Gastrocnemius medialis (tissue), 4 donors: ENCODE results near the gene ZBTB1. TPM values are rescaled to one million over a fixed set of nuclear protein-coding genes. Genes with fewer than 3 reads are reported as not detected.

Experiments
- total RNA-seq, 4 donors: library from RNA; depleted of rRNA; stranded (reverse); fragments of >200 nt; gene quantifications; one replicate each; pipeline versions ENCODE4 v1.1.0 to v1.2.3, GENCODE V29; 2016

The ZBTB1 gene
- total RNA-seq, 4 donors from 2014 or later = 36.9 to 49.2 (median 38.0) TPM

Other genes starting within 250 kb of the ZBTB1 start
- under 1 TPM in 1 of 4 donors, not detected in 3; 0.51 TPM for gene ESR2, start 210.4 kb upstream of the ZBTB1 start, total RNA-seq
- 10 to 100 TPM; 36.2 to 68.7 (median 42.0) TPM for gene MTHFD1, start 116.4 kb upstream of the ZBTB1 start, total RNA-seq
- gene AKAP5, start 39.3 kb upstream of the ZBTB1 start, total RNA-seq = under 1 TPM; 0.04 to 0.87 (median 0.42) TPM
- 10 to 100 TPM in 2 of 4 donors, 1 to 10 TPM in 2; 6.9 to 13.7 (median 10.4) TPM for gene ZBTB25, start 932 bp upstream of the ZBTB1 start, total RNA-seq
- 100 to 1,000 TPM in 2 of 4 donors, 10 to 100 TPM in 2; 69.6 to 113 (median 96.4) TPM for gene HSPA2, start 36.0 kb downstream of the ZBTB1 start, total RNA-seq
- 1 to 10 TPM in 1 of 4 donors, under 1 TPM in 2, not detected in 1; 0.31 to 2.4 (median 0.55) TPM for gene PPP1R36, start 45.2 kb downstream of the ZBTB1 start, total RNA-seq
- 10 to 100 TPM in 3 of 4 donors, 1 to 10 TPM in 1; 8.8 to 18.8 (median 14.5) TPM for gene PLEKHG3, start 199.7 kb downstream of the ZBTB1 start, total RNA-seq